GM19397 (cell line): Measurements from ENCODE around the gene ESCO1.
"Not testable (repeated sequence)": the region's sequence is repeated elsewhere in the genome, so short reads cannot be mapped to it uniquely, and the experiment has no call there.

Experiments used
- ATAC-seq: cut with Tn5 transposase; IDR thresholded peaks from one replicate; pipeline ENCODE4 v1.9.1; 2021; ENCODE audit warnings: mild to moderate bottlenecking, moderate library complexity; ENCODE audit not compliant: unreplicated experiment

ESCO1 gene

DNA sequence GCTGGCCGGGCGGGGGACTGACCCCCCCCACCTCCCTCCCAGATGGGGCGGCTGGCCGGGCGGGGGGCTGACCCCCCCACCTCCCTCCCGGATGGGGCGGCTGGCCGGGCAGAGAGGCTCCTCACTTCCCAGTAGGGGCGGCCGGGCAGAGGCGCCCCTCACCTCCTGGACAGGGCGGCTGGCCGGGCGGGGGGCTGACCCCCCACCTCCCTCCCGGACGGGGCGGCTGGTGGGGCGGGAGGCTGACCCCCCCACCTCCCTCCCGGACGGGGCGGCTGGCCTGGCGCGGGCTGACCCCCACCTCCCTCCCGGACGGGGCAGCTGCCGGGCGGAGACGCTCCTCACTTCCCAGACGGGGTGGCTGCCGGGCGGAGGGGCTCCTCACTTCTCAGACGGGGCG lies 8.1 kb downstream of the ESCO1 start:
- ATAC-seq = not testable (repeated sequence)

DNA sequence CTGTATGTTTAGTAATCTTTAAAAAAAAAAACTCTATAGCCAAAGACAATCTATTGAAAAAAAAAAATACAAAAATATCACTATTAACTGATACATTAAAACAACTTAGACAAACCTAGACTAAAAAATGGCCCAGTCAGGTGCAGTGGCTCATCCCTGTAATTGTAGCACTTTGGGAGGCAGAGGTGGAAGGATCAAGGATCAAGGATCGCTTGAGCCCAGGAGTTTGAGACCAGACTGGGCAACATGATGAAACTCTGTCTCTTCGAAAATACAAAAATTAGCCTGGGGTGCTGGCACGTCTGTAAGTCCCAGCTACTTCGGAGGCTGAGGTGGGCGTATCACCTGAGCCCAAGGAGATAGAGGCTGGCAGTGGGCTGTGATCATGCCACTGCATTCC lies 16.1 kb downstream of the ESCO1 start:
- no peak for ATAC-seq

DNA sequence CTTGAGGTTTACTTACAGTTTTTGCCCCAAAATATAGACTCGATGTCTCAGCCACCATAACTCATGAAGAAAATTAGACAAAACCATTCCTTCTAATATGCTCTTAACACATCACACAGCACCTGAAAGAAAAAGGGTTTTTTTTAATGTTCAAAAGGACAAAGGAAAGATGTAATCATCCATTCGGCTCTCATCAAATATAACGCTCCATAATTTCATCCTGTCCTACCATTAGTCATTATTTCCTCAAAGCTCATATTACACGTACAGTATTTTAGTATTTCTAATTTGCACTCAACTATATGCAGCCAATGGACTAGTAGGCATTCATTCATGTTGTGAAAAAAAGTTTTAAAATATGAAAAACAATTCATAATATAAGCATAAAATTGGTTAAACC lies 24.8 kb downstream of the ESCO1 start:
- ATAC-seq = no peak

DNA sequence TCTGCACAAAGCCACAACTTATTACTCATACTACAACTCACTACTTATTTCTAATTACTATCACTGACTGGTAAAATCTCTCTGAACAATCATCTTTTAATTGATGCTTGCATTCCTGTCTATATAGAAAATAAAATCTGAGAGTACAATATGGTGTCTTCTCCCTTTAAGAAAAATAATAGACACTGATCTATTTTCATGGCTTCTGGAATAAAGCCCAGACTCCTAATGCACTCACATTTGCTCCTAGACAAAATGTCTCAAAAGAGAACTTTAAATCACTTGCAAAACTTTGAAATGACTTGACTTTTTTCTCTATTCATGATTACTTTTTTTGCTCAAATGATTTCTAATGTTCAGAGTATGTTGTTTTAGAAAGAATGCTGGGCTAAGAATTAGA lies 28.7 kb downstream of the ESCO1 start:
- ATAC-seq = no peak

DNA sequence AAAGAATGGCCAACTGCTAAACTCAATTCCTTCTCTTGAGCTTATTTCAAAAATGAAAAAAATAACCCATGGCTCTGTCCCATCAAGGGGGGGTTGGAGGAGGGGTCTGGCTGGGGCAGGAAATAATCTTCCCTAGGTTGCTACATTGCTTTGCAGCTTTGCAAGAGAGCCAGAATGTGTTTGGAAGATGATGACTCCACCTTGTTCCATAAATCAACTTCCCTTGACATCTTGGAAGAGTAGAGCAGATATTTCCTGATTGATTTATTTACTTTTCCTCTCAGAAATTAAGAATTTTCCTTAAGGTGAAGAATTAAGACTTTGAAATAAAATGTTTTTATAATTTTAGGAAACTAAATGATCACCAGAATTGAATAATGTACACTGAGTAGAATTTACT lies 41.3 kb downstream of the ESCO1 start:
- no peak for ATAC-seq

DNA sequence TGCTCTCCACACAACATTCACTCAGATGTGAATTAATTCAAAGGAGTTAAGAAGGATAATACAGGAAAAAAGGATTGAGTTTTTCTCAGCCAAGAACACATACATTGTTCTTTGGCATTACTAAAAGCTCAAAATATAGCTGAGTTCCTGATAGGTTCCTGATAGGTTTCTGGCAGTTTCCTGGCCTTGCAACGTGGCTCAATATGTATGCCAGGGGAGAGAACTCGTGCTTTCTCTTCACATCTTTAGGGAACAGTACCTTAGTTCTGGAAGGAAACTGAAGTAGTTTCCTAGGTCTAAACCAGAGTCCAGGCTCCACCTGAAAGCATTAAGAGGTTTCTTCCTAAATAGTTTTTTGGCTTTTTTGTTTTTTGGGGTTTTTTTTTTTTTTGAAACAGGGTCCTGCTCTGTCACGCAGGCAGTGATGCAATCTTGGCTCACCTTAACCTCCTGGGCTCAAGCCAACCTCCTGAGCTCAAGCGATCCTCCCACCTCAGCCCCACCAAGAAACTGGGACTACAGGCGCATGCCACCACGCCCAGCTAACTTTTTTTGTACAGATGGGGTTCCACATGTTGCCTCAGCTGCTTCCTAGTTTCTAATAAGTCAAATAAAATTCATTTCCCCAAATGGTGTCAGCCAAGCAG lies 42.8 kb downstream of the ESCO1 start:
- ATAC-seq = no peak

DNA sequence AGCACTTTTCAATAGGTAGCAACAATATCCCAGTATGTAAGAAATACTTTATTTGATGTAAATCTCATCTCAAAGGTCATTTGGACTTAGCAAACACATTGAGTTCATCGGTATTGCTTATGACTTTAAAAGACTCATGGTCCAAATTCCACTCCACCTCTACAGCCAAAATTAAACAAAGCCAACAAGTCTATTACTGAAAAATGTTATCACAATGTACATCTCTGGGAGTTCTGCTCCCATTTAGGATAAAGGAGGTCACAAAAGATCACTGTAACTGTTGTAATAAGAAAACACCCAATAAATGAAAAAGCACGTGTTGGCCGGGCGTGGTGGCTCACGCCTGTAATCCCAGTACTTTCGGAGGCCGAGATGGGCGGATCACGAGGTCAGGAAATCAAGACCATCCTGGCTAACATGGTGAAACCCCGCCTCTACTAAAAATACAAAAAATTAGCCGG lies 50.0 kb downstream of the ESCO1 start:
- ATAC-seq = no peak

DNA sequence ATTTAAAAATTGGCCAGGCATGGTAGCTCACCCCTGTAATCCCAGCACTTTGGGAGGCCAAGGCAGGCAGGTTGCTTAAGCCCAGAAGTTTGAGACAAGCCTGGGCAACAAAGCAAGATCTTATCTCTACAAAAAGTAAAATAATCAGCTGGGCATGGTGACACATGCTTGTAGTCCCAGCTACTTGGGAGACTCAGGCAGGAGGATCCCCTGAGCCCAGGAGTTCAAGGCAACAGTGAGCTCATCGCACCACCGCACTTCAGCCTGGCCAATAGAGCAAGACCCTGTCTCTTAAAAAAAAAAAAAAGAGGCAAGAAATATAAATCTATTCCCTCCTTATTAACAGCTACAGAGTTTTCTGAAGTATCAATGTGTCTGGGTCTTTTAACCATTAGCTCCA lies 51.9 kb downstream of the ESCO1 start:
- no peak for ATAC-seq

DNA sequence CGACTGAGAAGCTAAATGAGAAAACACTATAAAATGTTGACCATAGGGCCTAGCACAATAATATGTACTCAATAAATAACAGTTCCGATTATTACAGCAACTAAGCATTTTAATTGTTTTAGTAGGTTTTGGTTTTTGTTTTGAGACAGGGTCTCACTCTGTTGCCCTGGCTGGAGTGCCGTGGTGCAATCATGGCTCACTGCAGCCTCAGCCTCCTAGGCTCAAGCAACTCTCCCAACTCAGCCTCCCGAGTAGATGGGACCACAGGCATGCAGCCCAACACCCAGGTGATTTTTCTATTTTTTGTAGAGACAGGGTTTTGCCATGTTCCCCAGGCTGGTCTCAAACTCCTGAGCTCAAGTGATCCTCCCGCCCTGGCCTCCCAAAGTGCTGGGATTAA lies 54.1 kb downstream of the ESCO1 start:
- ATAC-seq = no peak

DNA sequence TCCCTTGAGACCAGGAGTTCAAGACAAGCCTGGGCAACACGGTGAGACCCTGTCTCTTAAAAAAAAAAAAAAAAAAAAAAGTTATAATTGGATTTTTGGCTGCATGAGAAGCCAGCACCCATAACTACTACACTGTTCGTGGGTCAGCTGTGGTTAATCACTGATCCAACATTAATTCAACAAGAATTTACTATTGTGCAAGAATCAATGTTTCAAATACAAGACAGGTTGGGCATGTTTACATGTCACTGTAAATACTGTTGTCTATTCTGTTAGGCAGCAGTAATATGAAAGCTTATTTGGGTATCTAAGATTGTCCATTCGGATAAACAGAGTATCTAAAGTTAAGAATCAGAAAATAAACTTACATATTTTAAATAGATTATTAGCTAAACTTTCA lies 62.3 kb downstream of the ESCO1 start:
- ATAC-seq = no peak

DNA sequence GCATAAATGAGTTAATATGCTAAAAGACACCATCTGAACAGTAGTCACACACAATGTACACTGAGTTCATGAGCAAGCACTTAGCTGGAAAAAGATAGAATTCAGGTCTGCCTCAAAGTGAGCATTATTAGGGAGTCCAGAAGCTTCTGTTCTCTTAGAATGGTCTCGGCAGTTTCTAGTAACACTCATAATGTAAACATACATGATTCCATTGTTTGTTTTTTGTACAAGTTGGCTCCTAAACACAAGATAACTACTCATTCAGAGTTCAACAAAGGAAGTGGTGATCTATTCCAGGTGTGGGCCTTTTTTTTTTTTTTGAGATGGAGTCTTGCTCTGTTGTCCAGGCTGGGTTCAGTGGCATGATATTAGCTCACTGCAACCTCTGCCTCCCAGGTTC lies 66.2 kb downstream of the ESCO1 start:
- no peak for ATAC-seq

DNA sequence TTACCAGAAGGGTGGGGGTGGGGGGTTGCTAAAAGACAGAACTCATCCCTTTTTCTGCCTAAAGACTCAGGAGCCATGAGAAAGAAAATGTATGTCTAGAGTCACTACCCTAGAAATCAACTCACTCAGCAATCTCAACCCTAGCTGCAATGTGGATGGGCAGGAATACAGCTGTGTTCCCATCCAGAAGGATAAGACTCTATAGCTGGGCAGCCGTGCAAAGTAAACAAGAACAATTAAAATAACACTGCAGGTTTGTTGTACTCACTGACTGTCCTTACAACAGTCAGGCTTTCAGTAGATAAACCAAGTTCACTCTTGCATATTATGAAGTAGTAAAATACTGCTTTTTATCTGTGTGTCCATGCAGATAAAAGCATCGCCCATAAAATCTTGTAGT lies 74.0 kb downstream of the ESCO1 start:
- no peak for ATAC-seq

DNA sequence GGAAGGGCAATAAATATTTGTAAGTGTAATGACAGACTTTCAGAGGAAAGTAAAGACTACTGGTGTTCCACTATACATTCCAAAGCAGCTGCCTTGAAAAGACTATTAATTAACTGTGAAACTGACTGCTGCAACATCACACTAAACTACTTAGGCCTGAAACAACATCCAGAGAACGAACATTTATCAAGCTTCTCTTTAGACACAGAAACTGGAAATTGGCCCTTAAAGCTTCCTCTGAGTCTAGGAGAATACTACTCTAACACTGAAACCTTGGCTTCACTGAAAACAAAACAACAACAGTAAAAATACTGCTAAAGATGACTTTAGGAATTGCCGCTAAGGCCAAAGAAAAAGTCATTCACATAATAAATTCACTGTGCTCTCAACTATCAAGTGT lies 74.6 kb downstream of the ESCO1 start:
- ATAC-seq = no peak

DNA sequence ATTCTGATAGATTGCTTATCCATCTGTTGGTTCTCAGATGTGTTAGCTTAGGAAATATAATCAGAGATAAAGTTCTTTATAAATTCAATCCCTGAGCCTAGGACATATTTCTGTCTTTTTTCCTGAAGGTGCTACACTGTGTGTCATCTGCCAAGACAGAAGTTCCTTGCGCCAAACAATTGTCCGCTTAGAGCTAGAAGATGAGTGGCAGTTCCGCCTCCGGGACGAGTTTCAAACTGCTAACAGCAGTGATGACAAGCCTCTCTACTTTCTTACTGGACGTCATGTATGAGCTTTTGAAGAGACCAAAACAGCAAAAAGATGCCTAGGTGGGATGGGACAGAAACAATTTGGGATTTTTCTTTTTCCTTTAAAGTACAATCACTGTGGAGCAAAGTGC lies 78.0 kb downstream of the ESCO1 start:
- no peak for ATAC-seq

DNA sequence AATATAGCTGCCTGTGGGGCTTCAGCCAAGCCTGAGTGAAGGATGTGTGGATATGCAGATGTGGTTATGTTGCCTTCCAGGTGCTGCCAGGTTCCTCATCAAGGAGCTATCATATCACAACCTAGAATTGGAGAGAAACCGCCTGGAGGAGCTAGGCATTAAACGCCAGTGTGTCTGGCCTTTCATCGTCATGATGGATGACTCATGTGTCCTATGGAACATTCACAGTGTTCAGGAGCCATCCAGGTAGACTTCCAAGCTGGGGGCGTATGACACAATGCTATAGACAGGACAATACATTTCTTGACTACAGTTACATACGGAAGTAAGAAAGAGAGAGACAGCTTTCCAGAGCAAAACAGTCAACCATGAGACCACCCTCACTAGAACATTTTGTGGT lies 86.8 kb downstream of the ESCO1 start:
- ATAC-seq = no peak

DNA sequence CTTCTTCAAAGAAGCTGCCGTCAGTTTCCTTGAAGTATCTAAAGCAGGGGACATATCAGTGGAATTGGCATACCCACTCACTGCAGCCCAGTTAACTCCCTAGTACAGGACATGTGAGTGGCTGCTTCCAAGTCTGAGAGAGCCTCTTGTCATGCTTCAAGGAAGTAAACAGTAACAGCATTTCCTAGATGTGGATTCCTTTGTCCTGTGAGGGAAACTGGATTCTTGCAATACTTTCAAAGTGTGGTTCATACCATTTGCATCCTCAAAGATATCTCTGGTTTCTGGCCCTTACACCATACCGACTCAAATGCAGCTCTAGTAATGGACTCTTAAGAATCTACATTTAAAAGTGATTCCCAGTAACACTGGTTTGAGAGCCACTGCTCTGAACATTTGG lies 87.2 kb downstream of the ESCO1 start:
- no peak for ATAC-seq

DNA sequence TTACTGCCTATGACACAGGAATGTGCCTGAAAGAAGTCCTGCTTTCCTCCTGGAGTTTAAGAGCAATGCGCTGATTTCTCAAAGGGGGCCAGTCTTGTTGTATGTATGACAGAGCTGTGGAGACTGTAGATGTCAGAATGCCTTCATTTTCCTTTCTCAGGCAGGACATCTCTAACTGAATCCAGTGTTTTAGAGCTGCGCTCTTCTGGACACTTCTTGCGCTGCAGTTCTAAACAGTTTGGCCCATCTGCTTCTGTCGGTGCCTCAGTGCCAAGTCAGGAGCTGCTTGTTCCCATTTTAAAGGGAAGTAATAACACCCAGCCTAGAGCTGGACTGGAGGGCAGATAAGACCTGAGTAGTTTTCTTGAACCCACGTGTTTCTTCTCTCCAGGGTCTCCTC lies 91.4 kb downstream of the ESCO1 start:
- no peak for ATAC-seq

DNA sequence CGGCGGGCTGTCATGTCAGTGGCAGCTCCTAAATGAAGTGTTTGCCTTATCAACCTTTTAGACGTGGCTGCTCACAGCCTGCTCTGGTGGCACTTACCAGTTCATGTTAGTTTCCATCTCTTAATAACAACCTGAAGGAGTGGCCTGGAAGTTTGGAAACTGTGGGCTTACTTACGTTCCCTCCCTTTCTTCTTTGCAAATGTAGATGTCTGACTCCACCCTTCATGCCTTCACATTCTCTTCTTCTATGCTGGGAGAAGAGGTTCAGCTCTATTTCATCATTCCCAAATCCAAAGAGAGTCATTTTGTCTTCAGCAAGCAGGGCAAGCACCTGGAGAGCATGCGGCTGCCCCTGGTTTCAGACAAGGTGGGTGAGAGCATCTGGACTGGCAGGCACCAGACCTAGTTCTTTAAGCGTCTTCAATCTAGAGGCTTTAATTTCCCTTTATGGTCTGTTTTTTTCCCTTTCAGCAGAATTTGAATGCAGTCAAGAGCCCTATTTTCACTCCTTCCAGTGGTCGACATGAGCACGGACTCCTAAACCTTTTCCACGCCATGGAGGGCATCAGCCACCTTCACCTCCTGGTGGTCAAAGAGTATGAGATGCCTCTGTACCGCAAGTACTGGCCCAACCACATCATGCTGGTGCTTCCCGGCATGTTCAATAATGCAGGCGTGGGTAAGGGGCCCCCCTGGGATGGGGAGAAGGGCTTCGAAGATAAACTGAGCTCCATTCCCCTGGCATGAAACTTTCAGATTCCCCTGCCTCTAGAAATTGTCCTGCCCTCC lies 92.4 kb downstream of the ESCO1 start:
- no peak for ATAC-seq

DNA sequence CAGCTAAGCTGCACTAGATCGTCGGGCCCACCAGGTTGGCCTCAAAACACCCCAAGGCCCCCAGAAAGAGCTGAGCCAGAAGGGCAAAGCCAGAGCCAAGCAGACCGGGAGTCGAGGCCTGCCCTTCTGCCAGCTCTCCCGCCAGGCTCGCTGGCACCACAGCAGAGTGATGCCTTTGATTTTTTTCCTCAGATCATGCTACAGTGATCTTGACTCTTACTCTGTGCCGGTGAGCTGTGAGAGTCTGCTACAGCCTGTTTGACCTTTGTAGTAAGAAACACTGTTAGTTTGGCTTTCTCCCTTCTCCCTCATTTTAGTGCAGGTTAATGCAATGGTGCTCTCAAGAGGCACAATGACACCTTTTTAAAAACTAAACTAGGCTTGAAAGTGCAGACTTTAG lies 97.8 kb downstream of the ESCO1 start:
- ATAC-seq = no peak

DNA sequence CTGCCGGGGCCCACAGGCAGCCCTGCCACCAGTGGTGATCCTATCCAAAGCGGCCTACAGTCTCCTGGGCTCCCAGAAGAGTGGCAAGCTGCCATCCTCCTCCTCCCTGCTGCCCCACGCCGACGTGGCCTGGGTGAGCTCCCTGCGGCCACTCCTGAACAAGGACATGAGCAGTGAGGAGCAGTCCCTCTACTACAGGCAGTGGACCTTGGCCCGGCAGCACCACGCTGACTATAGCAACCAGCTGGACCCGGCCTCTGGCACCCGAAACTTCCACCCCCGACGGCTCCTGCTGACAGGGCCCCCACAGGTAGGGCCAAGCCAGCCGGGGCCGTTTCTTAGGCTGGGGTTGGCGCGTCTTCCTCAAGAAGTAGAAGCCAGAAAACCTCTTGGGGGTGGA lies 100.5 kb downstream of the ESCO1 start:
- ATAC-seq = no peak

DNA sequence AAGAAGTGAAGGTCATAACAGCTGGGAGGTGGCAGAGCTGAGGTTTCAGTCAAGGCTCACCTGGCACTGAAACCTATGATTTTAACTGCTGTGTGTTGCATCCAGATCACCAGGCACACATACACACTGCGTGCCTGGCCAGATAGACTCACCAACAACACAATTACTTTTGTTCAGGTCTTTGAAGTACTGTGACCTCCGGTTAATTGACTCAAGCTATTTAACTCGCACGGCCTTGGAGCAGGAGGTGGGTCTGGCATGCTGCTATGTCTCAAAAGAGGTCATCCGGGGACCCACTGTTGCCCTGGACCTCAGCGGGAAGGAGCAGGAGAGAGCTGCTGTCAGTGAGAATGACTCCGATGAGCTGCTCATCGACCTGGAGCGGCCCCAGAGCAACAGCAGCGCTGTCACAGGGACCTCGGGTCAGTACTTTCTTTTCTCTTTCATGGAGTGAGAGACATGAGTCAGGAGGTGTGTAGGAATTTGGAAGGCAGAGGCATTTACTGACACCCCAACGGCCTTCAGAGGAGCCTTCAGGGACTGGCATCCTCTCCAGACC lies 104.1 kb downstream of the ESCO1 start:
- ATAC-seq = no peak

DNA sequence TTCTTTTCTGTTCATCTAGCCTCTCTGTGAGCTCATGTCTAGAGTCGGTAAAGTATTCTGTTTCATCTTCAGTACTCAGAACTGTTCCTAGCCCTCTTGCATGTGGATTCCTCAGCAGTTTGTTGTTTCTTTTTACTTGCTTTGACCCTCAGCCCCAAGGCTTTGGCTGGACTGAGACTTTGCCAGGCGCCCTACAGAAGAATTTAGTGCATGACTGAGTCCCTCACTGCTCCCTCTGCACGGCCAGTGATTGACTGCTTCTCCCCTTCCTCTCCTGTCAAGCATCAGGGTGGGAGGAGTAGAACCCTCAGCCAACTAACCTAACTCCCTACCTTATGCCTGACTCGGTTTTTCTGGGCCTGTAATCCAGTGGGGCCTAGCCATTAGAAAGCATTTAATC lies 109.8 kb downstream of the ESCO1 start:
- ATAC-seq = no peak
